Left renal cortex interstitium (tissue), 4 donors: Measurements from ENCODE around the gene AP5S1. TPM values are rescaled to one million over a fixed set of nuclear protein-coding genes. Genes with fewer than 3 reads are reported as not detected.
A peak's percentile ranks its signal among the peaks of the same experiment; 100 is the strongest.
"Not testable (repeated sequence)": the region's sequence is repeated elsewhere in the genome, so short reads cannot be mapped to it uniquely, and the experiment has no call there.

ENCODE experiments used
- DNase-seq, 4 donors: peaks; one replicate each; pipeline ENCODE4 v3.0.0-alpha.2; 2013; ENCODE audit warnings: low read depth in 4 of 4, low spot score in 2 of 4, missing footprints in 1 of 4
- polyA plus RNA-seq, 4 donors: library from polyadenylated mRNA; unstranded; fragments of 120-200 nt; gene quantifications; one replicate each; pipeline ENCODE4 v1.2.1, GENCODE V29; 2013; ENCODE audit not compliant: insufficient read length in 4 of 4

AP5S1 gene
- polyA plus RNA-seq, 4 donors: 8.2 to 13.2 (median 11.7) TPM

GRCh38 chr20:3788685-3789155 lies 31.6 kb upstream of the AP5S1 start:
- no peak for DNase-seq

GRCh38 chr20:3789201-3789600 lies 31.1 kb upstream of the AP5S1 start:
- DNase-seq: not testable (repeated sequence)

- not testable (repeated sequence) for DNase-seq
Measured at GRCh38 chr20:3794168-3794567, 26.2 kb upstream of the AP5S1 start.

GRCh38 chr20:3794701-3795420 lies 25.5 kb upstream of the AP5S1 start:
- no peak for DNase-seq

GRCh38 chr20:3795511-3796468 lies 24.6 kb upstream of the AP5S1 start, which contains the start of gene CDC25B:
Gene CDC25B, plus strand, starts transcription at chr20:3796310. Its CDS starts 222 bp downstream, at chr20:3796532.
- peak in 3 of 4 donors; percentile 75 to 87 (median 82) for DNase-seq

GRCh38 chr20:3796477-3797225 lies 23.7 kb upstream of the AP5S1 start:
- DNase-seq: no peak

GRCh38 chr20:3797226-3797545 lies 23.2 kb upstream of the AP5S1 start:
- DNase-seq: no peak

- no peak for DNase-seq
Measured at GRCh38 chr20:3797592-3798372, 22.6 kb upstream of the AP5S1 start.

- no peak for DNase-seq
Measured at GRCh38 chr20:3798373-3798768, 22.0 kb upstream of the AP5S1 start.

- no peak for DNase-seq
Measured at GRCh38 chr20:3798908-3799248, 21.5 kb upstream of the AP5S1 start.

- DNase-seq: no peak
Measured at GRCh38 chr20:3800256-3800877, 20.0 kb upstream of the AP5S1 start.

GRCh38 chr20:3800878-3801260 lies 19.5 kb upstream of the AP5S1 start:
- DNase-seq: no peak

GRCh38 chr20:3801299-3801698 lies 19.0 kb upstream of the AP5S1 start:
- no peak for DNase-seq

GRCh38 chr20:3801846-3802245 lies 18.5 kb upstream of the AP5S1 start:
- no peak for DNase-seq

- no peak for DNase-seq
Measured at GRCh38 chr20:3802524-3803239, 17.7 kb upstream of the AP5S1 start.

GRCh38 chr20:3803289-3803688 lies 17.1 kb upstream of the AP5S1 start:
- no peak for DNase-seq

- no peak for DNase-seq
Measured at GRCh38 chr20:3803854-3804253, 16.5 kb upstream of the AP5S1 start.

GRCh38 chr20:3804254-3804751 lies 16.0 kb upstream of the AP5S1 start:
- no peak for DNase-seq

- DNase-seq: no peak
Measured at GRCh38 chr20:3804781-3805180, 15.6 kb upstream of the AP5S1 start.
